ENCODE measurements around the gene NRG3. TPM values are rescaled to one million over a fixed set of nuclear protein-coding genes. Genes with fewer than 3 reads are reported as not detected.

Gene NRG3
- total and polyA plus RNA-seq, 8 donors = 0.14 to 0.59 (median 0.25) TPM; not detected in 2

DNA sequence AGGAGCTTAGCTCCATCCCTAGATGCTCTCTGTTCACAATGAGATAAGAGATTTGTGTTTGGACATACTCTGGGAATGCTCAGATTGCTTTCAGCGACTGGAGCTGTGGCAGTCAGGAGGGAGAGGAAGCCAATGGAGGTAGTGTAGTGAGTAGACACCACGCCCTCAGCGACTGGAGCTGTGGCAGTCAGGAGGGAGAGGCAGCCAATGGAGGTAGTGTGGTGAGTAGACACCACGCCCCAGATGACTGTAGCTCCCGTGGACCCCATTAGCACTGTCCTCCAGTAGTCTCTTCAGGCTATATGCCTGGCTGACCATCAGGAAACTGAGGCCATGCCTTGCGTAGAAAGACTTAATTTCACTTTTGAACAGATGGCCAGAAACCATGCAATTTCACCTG, 1033.8 kb downstream of the NRG3 start:
- Histone ChIP-seq H3K4me1 (no peaks in the 10 kb centered on the region), H3K9me3 (no peaks in the 10 kb centered on the region), H3K36me3 (no peaks in the 10 kb centered on the region), H3K27me3 (no peaks in the 10 kb centered on the region), H3K4me3 (no peak overlapping the region), H3K27ac (no peak overlapping the region)
- no peak for DNase-seq
- TF ChIP-seq CTCF (IDR thresholded peaks at IDR 0.05) = no peak
- ATAC-seq = no peak
- FAIRE-seq = no peak
- WGBS, 2 donors = 70 to 73% methylated on average over 6 of the region's 6 CpGs
- intact Hi-C loops (cut with DNase I) = no loop called here

- WGBS, 2 donors = 66 to 73% methylated on average over 3 of the region's 3 CpGs
- ATAC-seq (no peak), FAIRE-seq (no peak), DNase-seq (no peak)
- no peaks in the 10 kb centered on the region for H3K36me3 ChIP-seq
- no peak overlapping the region for H3K27ac ChIP-seq
- intact Hi-C loops (cut with DNase I) = no loop called here
- no peak overlapping the region for H3K4me3 ChIP-seq
- no peaks in the 10 kb centered on the region for H3K27me3 ChIP-seq
- no peaks in the 10 kb centered on the region for H3K4me1 ChIP-seq
- no peak for TF ChIP-seq CTCF (IDR thresholded peaks at IDR 0.05)
- H3K9me3 ChIP-seq = no peaks in the 10 kb centered on the region
Measured at GRCh38 chr10:82910301-82910700, 1035.3 kb downstream of the NRG3 start.

- ATAC-seq = no peak
- no peak for FAIRE-seq
- H3K4me3 ChIP-seq = no peak overlapping the region
- no peaks in the 10 kb centered on the region for H3K9me3 ChIP-seq
- TF ChIP-seq CTCF (IDR thresholded peaks at IDR 0.05) = no peak
- H3K36me3 ChIP-seq = no peaks in the 10 kb centered on the region
- no peak for DNase-seq
- H3K27ac ChIP-seq = no peak overlapping the region
- intact Hi-C loops (cut with DNase I) = no loop called here
- no peaks in the 10 kb centered on the region for H3K27me3 ChIP-seq
- peaks cover 0 to 7% (median 6%) of the 10 kb centered on the region in 3 donors for H3K4me1 ChIP-seq
Measured at GRCh38 chr10:82914655-82915136, 1039.7 kb downstream of the NRG3 start.

DNA sequence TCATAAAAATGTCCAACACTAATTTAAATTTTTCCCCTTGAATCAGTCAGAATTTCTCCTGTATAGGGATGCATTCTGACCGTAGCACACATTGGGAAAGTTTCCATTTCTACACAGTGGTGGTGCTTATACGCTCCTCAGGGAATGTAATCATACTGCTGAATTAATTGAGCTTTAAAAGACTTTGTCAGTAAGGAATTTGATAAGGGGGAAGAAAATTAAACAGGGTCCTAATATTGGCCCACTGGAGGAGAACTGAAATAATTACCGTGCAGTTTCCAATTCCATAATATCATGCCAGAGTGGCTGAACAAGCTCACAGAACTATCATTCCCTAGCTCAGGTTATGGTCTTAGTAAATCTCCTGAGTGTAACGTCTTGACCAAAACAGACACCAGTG, 1041.9 kb downstream of the NRG3 start:
- WGBS, 2 donors = 79 to 94% methylated on average over 4 of the region's 4 CpGs
- no peak overlapping the region for H3K27ac ChIP-seq
- TF ChIP-seq CTCF (IDR thresholded peaks at IDR 0.05) = no peak
- FAIRE-seq = no peak
- H3K27me3 ChIP-seq = no peaks in the 10 kb centered on the region
- H3K4me3 ChIP-seq = no peak overlapping the region
- no peak for DNase-seq
- no peaks in the 10 kb centered on the region for H3K9me3 ChIP-seq
- no peak for ATAC-seq
- intact Hi-C loops (cut with DNase I) = no loop called here
- peaks cover 0 to 7% (median 6%) of the 10 kb centered on the region in 3 donors for H3K4me1 ChIP-seq
- H3K36me3 ChIP-seq = no peaks in the 10 kb centered on the region

DNA sequence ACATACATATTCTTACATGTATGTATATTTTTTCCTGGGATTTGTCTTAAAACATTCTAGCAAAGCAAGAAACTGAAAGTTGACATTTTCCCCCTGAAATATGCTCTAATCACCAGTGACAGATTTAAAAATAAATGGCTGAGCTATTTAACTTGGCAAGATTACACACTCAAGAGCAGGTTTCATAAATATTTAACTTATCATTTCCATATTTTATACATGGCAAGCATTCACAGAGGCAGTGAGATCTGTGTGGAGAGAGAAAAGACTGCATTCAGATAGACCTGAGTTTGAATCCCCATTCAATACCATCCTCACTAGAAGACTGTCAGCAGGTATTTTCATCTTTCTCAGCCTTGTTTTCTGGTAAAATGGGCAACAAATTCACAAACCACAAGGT, 1043.0 kb downstream of the NRG3 start:
- intact Hi-C loops (cut with DNase I) = no loop called here
- no peaks in the 10 kb centered on the region for H3K36me3 ChIP-seq
- no peak overlapping the region for H3K4me3 ChIP-seq
- peaks cover 0 to 7% (median 6%) of the 10 kb centered on the region in 3 donors for H3K4me1 ChIP-seq
- FAIRE-seq (no peak), ATAC-seq (peak in 2 of 4 donors; percentile 22 to 45), DNase-seq (no peak)
- TF ChIP-seq CTCF (IDR thresholded peaks at IDR 0.05) = no peak
- H3K27me3 ChIP-seq = no peaks in the 10 kb centered on the region
- H3K27ac ChIP-seq = no peak overlapping the region
- H3K9me3 ChIP-seq = no peaks in the 10 kb centered on the region
